ENCODE data around the gene HES6. TPM values are rescaled to one million over a fixed set of nuclear protein-coding genes. Genes with fewer than 3 reads are reported as not detected.
"Not testable (repeated sequence)": the region's sequence is repeated elsewhere in the genome, so short reads cannot be mapped to it uniquely, and the experiment has no call there.

HES6 gene
- total RNA-seq, 4 donors from 2014 or later = 5.3 to 9.1 (median 5.6) TPM

- ATAC-seq (ENCODE audit: low FRiP score) (no peak), DNase-seq (ENCODE audit: low spot score) (no peak)
- TF ChIP-seq CTCF (IDR thresholded peaks at IDR 0.05) = no peak
These were observed 40.4 kb upstream of the HES6 start for GRCh38 chr2:238280083-238280825.

GRCh38 chr2:238279324-238279682, 39.5 kb upstream of the HES6 start:
- ATAC-seq (ENCODE audit: low FRiP score) (peak; percentile 12), DNase-seq (ENCODE audit: low spot score) (no peak)
- no peak for TF ChIP-seq CTCF (IDR thresholded peaks at IDR 0.05)

- no peak for TF ChIP-seq CTCF (IDR thresholded peaks at IDR 0.05)
- ATAC-seq (ENCODE audit: low FRiP score) (no peak), DNase-seq (ENCODE audit: low spot score) (no peak)
These were observed 38.9 kb upstream of the HES6 start for GRCh38 chr2:238278626-238279323.

GRCh38 chr2:238277695-238278094, 37.9 kb upstream of the HES6 start:
- DNase-seq (ENCODE audit: low spot score) (no peak), ATAC-seq (ENCODE audit: low FRiP score) (no peak)

GRCh38 chr2:238274152-238274865, 34.5 kb upstream of the HES6 start:
- DNase-seq (ENCODE audit: low spot score) (no peak), ATAC-seq (ENCODE audit: low FRiP score) (no peak)

More at GRCh38 chr2:238277695-238278094, 37.9 kb upstream of the HES6 start:
- TF ChIP-seq CTCF (IDR thresholded peaks at IDR 0.05) = no peak

GRCh38 chr2:238273433-238273832, 33.6 kb upstream of the HES6 start:
- not testable (repeated sequence) for DNase-seq (ENCODE audit: low spot score); ATAC-seq (ENCODE audit: low FRiP score)

More at GRCh38 chr2:238274152-238274865, 34.5 kb upstream of the HES6 start:
- no peak for TF ChIP-seq CTCF (IDR thresholded peaks at IDR 0.05)

- TF ChIP-seq CTCF (IDR thresholded peaks at IDR 0.05) = no peak
- ATAC-seq (ENCODE audit: low FRiP score) = no peak
- DNase-seq (ENCODE audit: low spot score) = no peak
These were observed 32.3 kb upstream of the HES6 start for GRCh38 chr2:238272156-238272555.

GRCh38 chr2:238271686-238272085, 31.8 kb upstream of the HES6 start:
- ATAC-seq (ENCODE audit: low FRiP score); DNase-seq (ENCODE audit: low spot score): not testable (repeated sequence)
